ENCODE measurements around the gene CNDP2. TPM values are rescaled to one million over a fixed set of nuclear protein-coding genes. Genes with fewer than 3 reads are reported as not detected.

Gene CNDP2
- total and polyA plus RNA-seq, 2 experiments from 2014 or later: 79.2 to 114 TPM

GRCh38 chr18:74532511-74533025, 36.4 kb downstream of the CNDP2 start:
- no peak for DNase-seq (ENCODE audit: low read depth in 1 of 2, low spot score in 1 of 2)
- Histone ChIP-seq H3K9me3 (ENCODE audit: low read depth) (no peaks in the 10 kb centered on the region), H3K4me1 (ENCODE audit: low read depth) (no peaks in the 10 kb centered on the region), H3K27ac (no peak overlapping the region), H3K27me3 (no peaks in the 10 kb centered on the region), H3K36me3 (no peaks in the 10 kb centered on the region), H3K4me3 (no peak overlapping the region)
- TF ChIP-seq CTCF (IDR thresholded peaks at IDR 0.05; ENCODE audit: low read depth, low read length): no peak

GRCh38 chr18:74533666-74534065, 37.5 kb downstream of the CNDP2 start:
- no peaks in the 10 kb centered on the region for H3K27me3 ChIP-seq
- H3K4me3 ChIP-seq: no peak overlapping the region
- TF ChIP-seq CTCF (IDR thresholded peaks at IDR 0.05; ENCODE audit: low read depth, low read length): no peak
- no peaks in the 10 kb centered on the region for H3K4me1 ChIP-seq (ENCODE audit: low read depth)
- DNase-seq (ENCODE audit: low read depth in 1 of 2, low spot score in 1 of 2): no peak
- H3K36me3 ChIP-seq: no peaks in the 10 kb centered on the region
- H3K9me3 ChIP-seq (ENCODE audit: low read depth): no peaks in the 10 kb centered on the region
- no peak overlapping the region for H3K27ac ChIP-seq

GRCh38 chr18:74534150-74534969, 38.2 kb downstream of the CNDP2 start, which contains the start of gene CNDP1:
TSS of gene CNDP1 (plus strand) at chr18:74534500. CDS start at chr18:74534668, 168 bp downstream.
- no peak for TF ChIP-seq CTCF (IDR thresholded peaks at IDR 0.05; ENCODE audit: low read depth, low read length)
- no peak within 1 kb of the TSS for H3K4me3 ChIP-seq
- no peaks in the 10 kb centered on the region for H3K4me1 ChIP-seq (ENCODE audit: low read depth)
- H3K27me3 ChIP-seq: no peaks in the 10 kb centered on the region
- no peaks in the 10 kb centered on the region for H3K36me3 ChIP-seq
- no peak for DNase-seq (ENCODE audit: low read depth in 1 of 2, low spot score in 1 of 2)
- H3K9me3 ChIP-seq (ENCODE audit: low read depth): no peaks in the 10 kb centered on the region
- no peak within 1 kb of the TSS for H3K27ac ChIP-seq

GRCh38 chr18:74534981-74535649, 39.0 kb downstream of the CNDP2 start:
- Histone ChIP-seq H3K36me3 (no peaks in the 10 kb centered on the region), H3K4me1 (ENCODE audit: low read depth) (no peaks in the 10 kb centered on the region), H3K27me3 (no peaks in the 10 kb centered on the region), H3K9me3 (ENCODE audit: low read depth) (no peaks in the 10 kb centered on the region), H3K27ac (no peak overlapping the region), H3K4me3 (no peak overlapping the region)
- no peak for DNase-seq (ENCODE audit: low read depth in 1 of 2, low spot score in 1 of 2)
- no peak for TF ChIP-seq CTCF (IDR thresholded peaks at IDR 0.05; ENCODE audit: low read depth, low read length)

- no peak for TF ChIP-seq CTCF (IDR thresholded peaks at IDR 0.05; ENCODE audit: low read depth, low read length)
- Histone ChIP-seq H3K36me3 (no peaks in the 10 kb centered on the region), H3K4me3 (no peak overlapping the region), H3K27me3 (no peaks in the 10 kb centered on the region), H3K9me3 (ENCODE audit: low read depth) (no peaks in the 10 kb centered on the region), H3K4me1 (ENCODE audit: low read depth) (no peaks in the 10 kb centered on the region), H3K27ac (no peak overlapping the region)
- DNase-seq (ENCODE audit: low read depth in 1 of 2, low spot score in 1 of 2): no peak
Observed at GRCh38 chr18:74539289-74539688, 43.1 kb downstream of the CNDP2 start.

Data from cardiac muscle cell (in vitro differentiated cells and primary cell).